ENCODE measurements around the gene KIAA1328. TPM values are rescaled to one million over a fixed set of nuclear protein-coding genes. Genes with fewer than 3 reads are reported as not detected.
A peak's percentile ranks its signal among the peaks of the same experiment; 100 is the strongest.
"Not testable (repeated sequence)": the region's sequence is repeated elsewhere in the genome, so short reads cannot be mapped to it uniquely, and the experiment has no call there.

KIAA1328 gene
- polyA plus RNA-seq, 3 donors = 9.8 to 13.7 (median 10.7) TPM

DNA sequence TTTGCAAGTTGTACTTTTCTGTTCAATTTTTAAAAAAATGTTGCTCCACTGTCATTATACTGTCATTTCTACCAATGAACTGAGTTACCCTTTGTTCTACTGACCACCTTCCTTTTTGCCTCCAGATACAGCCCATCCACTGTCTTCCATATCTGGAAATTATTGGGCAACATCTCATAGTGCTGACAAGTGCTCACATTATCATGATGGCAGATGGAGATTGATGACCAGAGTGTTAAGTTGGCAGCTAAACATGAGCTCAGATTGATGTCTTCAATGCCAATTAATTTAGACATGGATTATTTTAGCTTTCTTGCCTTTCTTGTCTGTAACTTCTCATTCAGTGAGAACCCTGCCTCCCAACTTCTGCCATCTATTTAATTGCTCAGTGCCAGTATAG, 76.6 kb downstream of the KIAA1328 start:
- no peak for DNase-seq (ENCODE audit: extremely low read depth in 1 of 11, low read depth in 9 of 11, low spot score in 4 of 11)

DNA sequence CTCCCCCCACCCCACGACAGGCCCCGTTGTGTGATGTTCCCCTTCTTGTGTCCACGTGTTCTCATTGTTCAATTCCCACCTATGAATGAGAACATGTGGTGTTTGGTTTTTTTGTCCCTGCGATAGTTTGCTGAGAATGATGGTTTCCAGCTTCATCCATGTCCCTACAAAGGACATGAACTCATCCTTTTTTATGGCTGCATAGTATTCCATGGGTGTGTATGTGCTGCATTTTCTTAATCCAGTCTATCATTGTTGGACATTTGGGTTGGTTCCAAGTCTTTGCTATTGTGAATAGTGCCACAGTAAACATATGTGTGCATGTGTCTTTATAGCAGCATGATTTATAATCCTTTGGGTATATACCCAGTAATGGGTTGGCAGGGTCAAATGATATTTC, 80.4 kb downstream of the KIAA1328 start:
- DNase-seq (ENCODE audit: extremely low read depth in 1 of 11, low read depth in 9 of 11, low spot score in 4 of 11) = not testable (repeated sequence)

DNA sequence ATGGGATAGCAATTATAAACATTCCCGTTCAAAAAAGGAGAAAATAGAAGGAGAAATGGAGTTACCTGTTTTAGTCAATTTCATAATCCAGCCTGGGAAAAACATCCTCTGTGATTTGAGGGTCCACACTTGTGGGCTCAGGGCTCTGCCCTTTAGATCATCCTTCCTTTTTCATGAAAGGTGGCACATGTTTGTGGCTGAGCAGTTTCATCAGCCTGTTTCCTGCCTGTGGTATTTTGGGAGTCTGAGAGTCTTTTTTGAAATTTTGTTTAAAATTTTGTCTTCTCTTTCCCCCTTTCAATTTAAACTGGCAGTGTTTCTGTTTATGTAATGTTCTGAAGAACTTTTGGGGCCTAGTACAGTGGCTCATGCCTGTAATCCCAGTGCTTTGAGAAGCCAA, 84.0 kb downstream of the KIAA1328 start:
- no peak for DNase-seq (ENCODE audit: extremely low read depth in 1 of 11, low read depth in 9 of 11, low spot score in 4 of 11)

DNA sequence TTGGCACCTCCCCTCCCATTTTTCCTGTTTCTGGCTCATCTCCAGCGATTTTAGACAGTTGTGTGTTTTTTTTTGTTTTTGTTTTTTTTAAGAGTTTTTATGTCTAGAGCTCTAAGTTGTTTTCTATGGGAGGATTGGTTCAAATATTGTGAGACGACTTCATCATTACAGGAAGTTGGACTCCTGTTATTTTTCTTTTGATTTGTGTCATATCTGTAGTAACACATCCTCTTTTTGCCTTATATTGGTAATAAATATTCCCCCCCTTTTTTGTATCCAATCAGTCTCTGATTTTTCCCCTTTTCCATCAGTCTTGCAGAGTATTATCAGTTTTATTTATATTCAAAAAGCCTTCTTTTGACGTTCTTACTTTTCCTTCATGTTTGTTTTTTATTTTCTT, 89.0 kb downstream of the KIAA1328 start:
- no peak for DNase-seq (ENCODE audit: extremely low read depth in 1 of 11, low read depth in 9 of 11, low spot score in 4 of 11)

DNA sequence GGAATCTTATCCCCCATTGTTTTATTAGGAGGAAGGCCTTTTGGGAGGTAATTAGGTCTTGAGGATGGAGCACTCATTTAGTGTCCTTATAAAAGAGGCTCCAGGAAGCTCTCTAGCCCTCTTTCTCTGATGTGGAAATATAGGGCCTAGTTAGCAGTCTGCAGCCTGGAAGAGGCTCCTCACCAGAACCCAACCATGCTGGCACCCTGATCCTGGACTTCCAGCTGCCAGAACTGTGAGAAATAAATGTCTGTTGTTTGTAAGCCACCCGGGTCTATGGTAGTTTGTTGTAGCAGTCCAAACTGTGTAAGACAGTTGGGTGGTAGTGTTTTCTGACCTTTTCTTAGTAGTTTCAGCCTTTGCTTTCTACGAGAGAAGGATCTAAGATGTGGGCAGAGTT, 100.7 kb downstream of the KIAA1328 start:
- DNase-seq (ENCODE audit: extremely low read depth in 1 of 11, low read depth in 9 of 11, low spot score in 4 of 11) = no peak

DNA sequence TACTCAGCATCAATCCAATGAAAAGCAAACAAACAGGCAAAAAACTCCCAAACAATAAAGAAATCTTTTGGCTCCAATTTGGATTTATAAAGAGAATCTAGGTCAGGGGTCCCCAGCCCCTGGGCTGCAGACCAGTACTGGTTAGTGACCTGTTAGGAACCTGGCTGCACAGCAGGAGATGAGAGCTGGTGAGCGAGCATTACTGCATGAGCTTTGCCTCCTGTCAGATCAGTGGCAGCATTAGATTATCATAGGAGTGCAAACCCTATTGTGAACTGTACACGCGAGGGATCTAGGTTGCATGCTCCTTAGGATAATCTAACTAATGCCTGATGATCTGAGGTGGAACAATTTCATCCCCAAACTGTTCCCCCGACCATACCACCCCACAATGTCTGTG, 102.2 kb downstream of the KIAA1328 start:
- no peak for DNase-seq (ENCODE audit: extremely low read depth in 1 of 11, low read depth in 9 of 11, low spot score in 4 of 11)

DNA sequence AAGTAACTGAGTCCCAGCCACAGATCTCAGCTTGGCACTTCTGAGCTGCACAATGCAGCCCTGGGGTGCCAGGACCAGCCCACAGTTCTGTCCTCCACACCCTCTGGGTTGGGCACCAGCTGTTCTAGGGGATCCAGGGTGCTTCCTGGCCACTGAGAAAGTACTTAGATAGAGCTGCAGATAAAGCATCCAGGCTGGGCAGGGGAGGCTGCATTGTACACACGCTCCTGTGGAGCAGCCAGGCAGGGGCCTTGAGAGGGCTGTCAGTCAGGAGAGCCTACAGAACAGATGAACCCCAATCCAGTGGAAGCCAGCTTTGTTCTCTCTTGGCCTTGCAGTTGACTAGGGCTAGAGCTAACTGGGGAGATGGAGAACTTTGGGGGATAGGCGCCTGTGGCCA, 104.6 kb downstream of the KIAA1328 start:
- DNase-seq (ENCODE audit: extremely low read depth in 1 of 11, low read depth in 9 of 11, low spot score in 4 of 11) = no peak

DNA sequence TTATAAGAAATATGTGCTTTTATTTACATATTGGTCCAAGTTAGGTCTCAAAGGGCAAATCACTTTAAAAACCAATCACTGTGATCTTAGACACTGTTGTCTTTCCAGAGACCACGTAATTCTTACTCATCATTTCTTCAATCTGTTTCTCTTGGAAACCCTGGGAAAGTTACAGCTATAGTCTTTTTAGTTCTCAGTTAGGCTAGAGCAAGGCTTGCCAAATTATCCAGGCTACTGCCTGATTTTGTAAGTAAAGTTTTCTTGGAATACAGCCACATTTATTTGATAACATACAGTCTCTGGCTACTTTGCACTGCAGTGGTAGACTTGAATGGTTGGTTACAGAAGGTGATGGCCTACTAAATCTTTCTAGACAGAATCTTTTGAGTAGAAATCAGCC, 106.0 kb downstream of the KIAA1328 start:
- peak in 2 of 11 donors; percentile 5 to 6 for DNase-seq (ENCODE audit: extremely low read depth in 1 of 11, low read depth in 9 of 11, low spot score in 4 of 11)

DNA sequence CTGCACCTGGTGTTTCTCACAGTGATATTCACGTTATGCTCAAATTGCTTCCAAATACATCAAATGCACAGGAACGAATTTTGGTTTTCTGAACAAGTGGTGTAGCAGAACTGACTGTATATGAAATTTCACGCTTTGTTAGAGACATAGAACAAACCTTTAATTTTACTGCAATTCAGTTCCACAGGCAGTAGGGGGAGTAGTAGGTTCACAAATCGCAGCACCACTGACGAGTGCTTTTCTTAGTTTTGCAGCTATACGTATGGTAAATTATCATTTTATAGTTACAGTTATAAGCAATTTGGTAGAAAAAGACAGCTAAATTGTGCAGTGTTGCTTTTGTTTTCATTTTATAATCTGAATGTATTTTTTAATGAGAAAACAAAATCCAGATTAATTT, 113.3 kb downstream of the KIAA1328 start:
- DNase-seq (ENCODE audit: extremely low read depth in 1 of 11, low read depth in 9 of 11, low spot score in 4 of 11) = peak in 2 of 11 donors; percentile 5 to 15

DNA sequence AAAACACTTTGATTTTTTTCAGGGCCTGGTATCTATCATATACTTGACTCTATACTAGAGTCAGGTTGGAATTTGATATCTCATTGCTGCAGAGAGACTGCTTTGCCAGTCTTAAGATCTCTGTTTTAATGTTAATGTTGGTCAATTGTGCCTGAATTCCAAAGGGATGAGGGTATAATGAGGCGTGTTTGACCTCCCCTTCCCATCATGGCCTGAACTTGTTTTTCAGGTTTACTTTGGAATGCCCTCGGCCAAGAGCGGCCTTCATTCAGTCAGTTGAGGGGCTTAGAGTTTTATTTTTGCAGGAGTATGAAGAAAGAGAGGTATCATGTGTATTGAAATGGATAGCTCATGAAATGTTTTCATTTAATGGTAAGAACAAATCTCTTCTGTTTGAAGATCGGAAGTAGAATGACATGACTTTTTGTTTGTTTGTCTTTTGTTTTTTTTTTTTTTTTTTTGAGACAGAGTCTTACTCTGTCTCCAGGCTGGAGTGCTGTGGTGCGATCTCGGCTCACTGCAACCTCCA, 119.0 kb downstream of the KIAA1328 start:
- no peak for DNase-seq (ENCODE audit: extremely low read depth in 1 of 11, low read depth in 9 of 11, low spot score in 4 of 11)

DNA sequence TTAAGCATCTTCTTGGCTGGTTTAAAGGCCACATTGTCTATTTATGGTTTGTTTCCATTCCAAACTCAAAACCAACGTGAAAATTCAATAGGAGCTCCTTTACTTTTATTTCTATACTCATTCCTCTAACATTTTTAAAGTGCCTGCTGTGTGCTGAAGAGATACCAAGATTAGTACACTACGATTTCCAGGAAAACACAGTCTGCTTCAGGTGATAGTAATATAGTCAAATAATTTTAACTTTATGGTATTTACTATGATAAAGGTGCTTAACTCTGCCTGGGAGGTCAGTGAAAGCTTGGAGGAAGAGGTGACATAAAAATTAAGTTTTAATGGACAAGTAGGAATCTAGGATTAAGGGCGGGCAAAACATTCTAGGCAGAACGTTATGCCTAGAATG, 121.4 kb downstream of the KIAA1328 start:
- no peak for DNase-seq (ENCODE audit: extremely low read depth in 1 of 11, low read depth in 9 of 11, low spot score in 4 of 11)

DNA sequence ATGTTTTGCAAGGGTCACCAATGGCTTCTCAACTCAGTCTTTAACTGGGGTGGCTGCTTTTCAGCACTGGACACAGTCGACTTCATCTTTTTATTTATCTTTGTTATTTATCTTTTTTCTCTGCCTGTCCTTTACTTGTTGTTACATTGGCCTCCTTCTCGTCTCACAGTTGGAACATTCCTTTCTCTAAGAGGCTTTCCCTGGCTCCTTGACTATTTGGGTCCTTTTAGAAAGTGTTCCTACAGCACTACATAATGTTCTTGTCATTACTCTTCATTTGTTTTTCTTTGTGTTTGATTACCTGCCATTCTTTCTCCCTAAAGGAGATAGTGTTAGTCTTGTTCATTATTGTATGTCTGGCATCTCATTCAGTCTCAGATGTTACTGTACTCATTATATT, 122.0 kb downstream of the KIAA1328 start:
- no peak for DNase-seq (ENCODE audit: extremely low read depth in 1 of 11, low read depth in 9 of 11, low spot score in 4 of 11)

DNA sequence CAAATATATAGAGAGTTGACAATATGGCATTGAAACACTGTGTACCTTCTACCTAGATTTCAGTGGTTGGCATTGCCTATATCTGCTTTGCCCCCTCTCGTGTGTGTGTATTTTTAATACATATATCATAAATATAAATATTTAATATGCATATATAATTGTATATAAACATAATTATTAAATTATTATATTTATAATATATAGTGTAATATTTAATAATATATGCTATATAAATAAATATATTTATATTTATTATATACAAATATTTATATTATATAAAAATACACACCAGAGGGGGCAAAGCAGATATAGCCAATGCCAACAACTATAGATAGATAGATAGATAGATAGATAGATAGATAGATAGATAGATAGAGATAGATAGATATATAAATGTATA, 124.1 kb downstream of the KIAA1328 start:
- DNase-seq (ENCODE audit: extremely low read depth in 1 of 11, low read depth in 9 of 11, low spot score in 4 of 11) = no peak

DNA sequence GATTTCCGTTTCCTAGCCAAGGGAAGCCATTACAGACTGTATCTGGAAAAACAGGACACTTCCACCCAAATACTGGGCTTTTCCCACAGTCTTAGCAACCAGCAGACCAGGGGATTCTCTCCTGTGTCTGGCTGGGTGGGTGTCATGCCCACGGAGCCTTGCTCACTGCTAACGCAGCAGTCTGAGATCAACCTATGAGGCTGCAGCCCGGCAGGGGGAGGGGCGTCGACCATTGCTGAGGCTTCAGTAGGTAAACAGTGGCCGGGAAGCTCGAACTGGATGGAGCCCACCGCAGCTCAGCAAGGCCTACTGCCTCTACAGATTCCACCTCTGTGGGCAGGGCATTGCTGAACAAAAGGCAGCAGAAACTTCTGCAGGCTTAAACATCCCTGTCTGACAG, 131.1 kb downstream of the KIAA1328 start:
- DNase-seq (ENCODE audit: extremely low read depth in 1 of 11, low read depth in 9 of 11, low spot score in 4 of 11) = no peak

DNA sequence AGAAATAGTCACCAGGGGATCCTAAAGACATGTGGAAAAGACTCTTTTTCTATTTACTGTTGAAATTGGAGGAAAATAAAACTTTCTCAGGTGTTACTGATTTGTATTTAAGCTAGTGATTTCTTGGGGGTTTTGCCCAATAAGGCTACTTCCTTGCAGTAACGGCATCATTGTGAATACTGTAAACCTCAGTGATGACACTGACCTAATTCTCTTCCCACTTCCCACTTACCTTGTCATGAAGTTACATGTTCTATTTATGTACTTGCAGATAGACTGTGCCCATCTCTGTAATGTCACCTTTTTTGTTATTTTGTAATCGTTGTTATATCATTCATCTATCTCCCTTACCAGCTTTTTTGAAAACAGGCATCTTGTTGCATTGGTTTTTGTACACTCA, 134.5 kb downstream of the KIAA1328 start:
- no peak for DNase-seq (ENCODE audit: extremely low read depth in 1 of 11, low read depth in 9 of 11, low spot score in 4 of 11)

DNA sequence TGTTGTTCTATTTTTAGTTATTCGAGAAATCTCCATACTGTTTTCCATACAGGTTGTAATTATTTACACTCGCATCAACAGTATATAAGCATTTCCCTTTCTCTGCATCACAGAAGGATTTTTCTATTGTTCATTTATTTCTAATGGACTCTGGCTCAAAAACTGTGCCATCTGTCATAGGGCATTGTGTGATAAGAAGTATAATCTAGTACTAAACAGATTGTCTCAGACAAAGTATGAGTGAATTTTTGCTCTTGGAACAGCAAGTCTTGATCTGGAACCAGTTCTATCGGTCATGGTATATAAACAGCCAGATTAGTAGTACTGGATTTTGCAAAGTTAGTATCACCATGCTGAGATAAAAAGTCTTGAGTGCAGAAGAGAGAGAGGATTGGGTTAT, 145.8 kb downstream of the KIAA1328 start:
- DNase-seq (ENCODE audit: extremely low read depth in 1 of 11, low read depth in 9 of 11, low spot score in 4 of 11) = no peak

DNA sequence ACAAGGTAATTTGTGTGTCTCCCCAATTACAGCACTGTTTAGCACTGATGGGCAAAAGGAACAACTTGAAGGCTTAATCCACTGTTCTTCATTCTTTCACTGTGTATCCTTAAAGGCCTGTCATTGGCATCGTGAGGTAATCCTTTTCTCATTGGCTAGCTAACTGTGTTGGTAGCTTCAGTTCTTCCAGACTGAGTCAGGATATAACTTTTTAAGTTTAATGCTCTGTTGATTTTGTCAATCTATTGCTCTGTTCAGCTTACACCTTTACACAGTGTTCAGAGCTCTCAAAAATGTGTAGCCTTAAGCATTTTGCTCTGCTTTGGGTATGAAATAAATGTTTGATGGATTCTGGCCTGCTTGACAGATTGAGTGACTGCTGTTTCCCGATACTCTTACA, 148.2 kb downstream of the KIAA1328 start:
- peak in 1 of 11 donors; percentile 11 for DNase-seq (ENCODE audit: extremely low read depth in 1 of 11, low read depth in 9 of 11, low spot score in 4 of 11)

DNA sequence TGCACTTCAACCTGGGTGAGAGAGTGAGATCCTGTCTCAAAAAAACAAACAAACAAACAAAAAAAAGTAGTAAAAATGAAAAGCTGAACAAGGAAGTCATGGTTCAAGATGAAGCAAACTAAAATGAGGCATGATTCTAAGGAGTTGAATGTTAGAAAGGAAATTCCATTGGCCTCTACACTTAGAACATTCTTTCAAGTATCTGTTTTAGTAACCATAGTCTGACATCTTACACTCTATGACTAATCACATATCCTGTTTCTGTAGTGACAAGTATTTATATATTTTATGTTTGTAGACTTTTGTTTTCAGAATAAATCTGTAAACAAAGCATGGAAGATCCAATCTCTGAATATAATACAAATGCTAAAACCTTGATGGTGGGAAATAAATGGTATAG, 164.1 kb downstream of the KIAA1328 start:
- no peak for DNase-seq (ENCODE audit: extremely low read depth in 1 of 11, low read depth in 9 of 11, low spot score in 4 of 11)

DNA sequence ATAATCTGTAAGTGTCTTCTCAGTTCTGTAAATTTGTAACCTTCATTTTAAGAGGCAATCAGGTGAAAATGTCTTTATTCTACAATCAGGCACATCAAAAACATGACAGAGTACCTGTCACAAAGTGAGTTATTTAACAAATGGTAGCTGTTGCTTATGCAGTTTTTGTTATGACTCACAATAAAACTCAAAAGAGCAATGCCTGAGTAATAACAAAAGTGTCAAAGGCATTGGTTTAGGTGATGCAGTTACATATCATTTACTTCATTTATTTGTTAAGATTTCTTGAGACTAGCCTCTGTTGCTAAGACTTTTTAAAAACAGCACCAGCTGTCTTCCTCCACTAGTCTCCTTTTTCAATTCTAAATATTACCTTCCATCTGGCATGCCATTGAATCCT, 177.8 kb downstream of the KIAA1328 start:
- DNase-seq (ENCODE audit: extremely low read depth in 1 of 11, low read depth in 9 of 11, low spot score in 4 of 11) = no peak

DNA sequence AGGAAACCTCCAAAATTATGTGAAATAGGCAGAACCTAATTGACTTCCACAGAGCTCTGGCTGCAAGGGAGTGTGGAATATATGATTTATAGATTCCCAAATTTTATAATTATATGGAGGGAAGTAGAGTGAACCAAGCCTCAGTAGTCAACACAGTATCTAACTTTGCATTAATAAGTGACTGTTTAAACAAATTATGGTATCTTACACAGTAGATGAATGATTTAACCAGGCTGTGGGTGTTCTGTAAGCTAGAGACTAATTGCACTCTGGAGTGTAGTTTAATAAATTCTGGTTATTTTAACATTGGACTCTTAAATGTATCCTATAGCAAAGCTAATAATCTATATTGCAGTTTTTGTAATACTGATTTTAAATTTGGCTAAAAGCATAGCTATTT, 183.5 kb downstream of the KIAA1328 start:
- DNase-seq (ENCODE audit: extremely low read depth in 1 of 11, low read depth in 9 of 11, low spot score in 4 of 11) = no peak

DNA sequence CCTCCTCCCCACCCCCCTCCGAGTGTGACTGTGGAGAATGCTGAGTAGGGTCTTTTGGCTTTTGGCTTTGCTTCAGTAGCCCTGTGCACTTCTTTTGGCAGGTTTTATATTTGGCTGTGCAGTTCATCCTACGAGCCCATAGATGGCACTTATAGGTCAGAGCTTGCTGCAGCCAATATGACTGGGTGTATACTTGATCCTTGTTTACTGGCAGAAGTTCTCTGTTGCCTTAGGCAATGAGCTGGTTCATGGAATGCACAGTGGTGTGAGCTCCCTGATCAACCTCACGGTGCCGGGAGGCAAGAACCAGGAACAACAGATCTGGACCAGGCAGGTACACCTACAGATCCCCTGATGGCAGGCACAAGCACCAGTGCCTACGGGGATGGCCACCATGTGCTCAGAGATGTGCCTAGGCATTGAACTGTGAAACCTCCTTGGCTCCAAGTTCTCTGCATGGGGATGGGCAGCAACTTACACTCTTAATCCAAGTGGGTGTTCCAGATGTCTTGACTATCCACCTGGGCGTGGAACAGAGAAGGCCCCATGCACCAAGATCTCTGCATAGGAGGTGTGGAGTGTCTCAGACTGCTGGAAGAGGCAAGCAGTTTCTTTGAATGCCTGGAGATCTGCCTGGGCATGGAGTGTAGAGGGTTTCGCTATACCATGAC, 190.4 kb downstream of the KIAA1328 start:
- DNase-seq (ENCODE audit: extremely low read depth in 1 of 11, low read depth in 9 of 11, low spot score in 4 of 11) = no peak
